ENCODE data around the gene MTMR10.

The MTMR10 gene

DNA sequence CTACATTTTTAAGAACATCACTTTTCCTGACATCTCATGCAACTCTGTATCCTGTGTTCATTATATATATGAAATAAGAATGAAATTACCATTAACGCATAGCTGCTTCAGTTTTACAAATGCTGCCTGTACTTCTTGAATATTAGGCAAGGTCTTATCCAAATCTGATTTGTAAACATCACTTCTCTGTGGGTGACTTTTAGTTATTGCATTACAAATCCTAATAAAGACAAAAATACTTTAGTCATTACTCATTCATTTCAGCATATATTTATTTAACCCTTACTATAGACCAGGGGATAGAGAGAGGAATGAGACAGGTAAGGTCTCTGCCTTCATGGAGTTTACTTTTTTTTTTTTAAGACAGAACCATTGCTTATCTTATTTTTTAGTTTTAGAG lies 36.8 kb downstream of the MTMR10 start:
- no peak for DNase-seq (ENCODE audit: low spot score)

DNA sequence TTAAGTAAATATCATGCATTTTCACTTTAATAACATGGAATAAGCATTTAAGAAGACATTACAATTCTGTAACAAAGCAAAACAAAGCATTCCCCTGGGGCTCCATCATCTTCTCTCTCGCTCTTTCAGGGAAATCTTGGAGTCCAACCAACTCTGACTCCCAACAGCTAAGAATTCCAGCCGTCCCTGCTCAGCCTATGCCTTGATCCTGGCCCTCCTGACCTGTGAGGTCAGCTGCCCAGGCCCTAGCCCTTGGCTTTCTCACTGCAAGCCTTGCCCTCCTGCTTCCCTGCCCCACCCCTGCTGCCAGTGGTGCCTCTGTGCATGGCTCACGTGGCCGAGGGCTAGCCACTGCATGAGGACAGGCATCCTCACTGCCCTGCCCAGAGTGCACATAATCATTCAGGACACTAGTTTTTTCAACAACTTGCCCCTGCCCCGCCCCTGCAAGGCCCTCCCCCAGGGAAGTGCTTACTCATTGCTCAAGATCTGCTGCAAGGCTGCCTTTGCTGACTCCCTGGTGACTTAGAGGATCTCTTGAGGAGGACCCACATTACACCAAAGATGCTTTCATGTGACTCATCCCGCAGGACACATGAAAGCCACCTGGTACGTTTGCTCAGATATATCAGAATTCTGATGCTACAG lies 37.6 kb downstream of the MTMR10 start:
- no peak for DNase-seq (ENCODE audit: low spot score)

DNA sequence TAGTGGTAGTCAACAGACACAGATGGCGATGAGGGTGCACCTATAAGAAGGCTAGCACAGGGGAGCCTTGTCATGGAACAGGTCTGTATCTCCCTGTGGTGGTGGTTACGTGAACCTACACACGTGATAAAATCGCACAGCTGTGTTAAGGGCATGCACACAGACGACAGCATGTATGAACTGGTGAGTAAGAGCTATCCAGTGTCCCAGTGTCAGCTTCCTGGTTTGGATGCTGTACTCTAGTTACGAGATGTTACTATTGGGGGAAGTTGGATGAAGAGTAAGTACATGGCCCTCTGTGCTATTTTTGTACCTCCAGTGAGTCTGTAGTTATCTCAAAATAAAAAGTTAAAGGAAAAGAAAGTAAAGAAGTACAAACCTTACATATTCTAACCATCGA lies 38.2 kb downstream of the MTMR10 start:
- DNase-seq (ENCODE audit: low spot score): no peak

DNA sequence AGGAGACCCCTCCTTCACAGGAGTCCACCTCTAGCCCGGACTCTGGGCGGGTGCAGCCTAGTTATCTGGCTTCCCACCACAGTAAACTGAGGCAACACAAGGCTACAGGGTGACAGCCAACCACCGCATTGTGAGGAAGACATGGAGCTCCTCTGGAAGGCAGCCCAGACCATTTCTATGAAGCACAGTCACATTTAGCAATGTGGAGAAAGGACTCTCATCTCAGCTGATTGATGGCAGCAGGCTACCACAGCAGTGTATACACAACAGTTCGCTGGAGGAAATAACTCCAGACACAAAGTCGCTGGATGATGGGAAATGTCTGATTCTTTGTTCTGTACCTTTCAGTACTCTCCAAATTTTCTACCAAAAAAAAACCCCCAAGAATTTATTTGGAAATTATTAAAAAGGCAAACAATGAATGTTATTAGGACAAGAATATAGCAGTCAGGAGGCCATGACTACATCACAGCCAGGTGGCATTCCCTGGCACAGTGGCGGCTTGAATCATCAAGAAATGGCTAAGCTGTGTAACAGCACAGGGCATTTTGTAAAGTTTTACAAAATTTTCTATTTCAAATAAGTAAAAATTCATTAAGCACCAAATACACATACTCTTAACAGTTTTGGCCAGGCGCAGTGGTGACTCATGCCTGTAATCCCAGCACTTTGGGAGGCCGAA lies 47.6 kb downstream of the MTMR10 start:
- no peak for DNase-seq (ENCODE audit: low spot score)

DNA sequence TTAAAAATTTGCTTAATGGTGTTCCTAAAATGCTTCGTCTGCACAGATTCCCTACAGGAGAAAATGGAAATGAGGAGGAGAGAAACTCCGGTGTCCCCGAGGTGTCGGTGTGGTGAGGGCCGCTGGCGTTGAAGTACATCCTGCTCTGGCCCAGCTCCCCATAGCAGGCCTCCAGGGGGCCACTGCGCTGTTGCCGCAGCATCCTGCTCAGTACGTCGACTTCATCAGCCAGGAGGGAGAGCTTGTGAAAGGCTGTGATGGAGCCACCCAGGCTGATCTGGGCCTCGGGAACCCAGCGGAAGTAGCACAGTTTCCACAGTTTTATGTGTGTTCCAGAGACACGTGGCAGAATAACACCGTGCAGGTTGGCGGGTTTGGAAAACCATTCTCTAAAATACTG lies 49.9 kb downstream of the MTMR10 start:
- DNase-seq (ENCODE audit: low spot score): no peak

DNA sequence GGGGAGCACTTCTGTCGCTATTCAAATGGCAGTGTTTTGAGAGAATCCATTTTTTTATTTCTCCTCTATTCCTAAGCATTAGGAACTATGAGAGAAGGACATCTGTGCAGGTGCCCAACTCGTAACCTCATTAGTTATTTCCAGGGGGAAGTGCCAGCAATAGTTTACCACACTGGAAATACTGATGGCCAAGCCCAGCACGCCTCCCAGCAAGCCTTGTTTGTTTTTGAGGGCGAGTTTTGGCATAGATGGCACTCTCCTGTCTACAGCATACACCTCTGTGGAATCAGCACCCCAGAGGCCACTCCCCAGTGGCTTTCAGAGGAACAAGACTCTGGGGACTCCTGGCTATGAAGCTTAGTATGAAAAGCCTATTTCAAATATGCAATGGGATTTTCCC lies 51.1 kb downstream of the MTMR10 start:
- DNase-seq (ENCODE audit: low spot score): peak; percentile 30

DNA sequence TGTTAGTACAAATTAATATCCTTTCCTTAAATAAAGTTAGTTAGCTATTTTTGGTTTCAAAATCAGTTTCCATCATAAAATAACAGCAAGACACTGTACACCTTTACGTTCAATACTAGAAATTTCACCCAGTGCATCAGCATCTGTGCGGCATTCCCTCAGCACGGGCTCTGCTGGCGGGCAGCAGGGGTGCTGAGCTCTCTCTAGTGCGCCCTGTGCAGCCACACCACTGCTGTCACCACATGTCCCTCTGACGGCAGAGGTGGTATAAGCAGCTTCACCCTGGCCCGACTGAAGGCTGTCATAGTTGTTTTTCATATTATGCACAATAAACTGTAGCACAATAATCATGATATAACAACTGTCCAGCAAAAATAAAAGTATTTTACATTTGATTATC lies 52.3 kb downstream of the MTMR10 start:
- no peak for DNase-seq (ENCODE audit: low spot score)

DNA sequence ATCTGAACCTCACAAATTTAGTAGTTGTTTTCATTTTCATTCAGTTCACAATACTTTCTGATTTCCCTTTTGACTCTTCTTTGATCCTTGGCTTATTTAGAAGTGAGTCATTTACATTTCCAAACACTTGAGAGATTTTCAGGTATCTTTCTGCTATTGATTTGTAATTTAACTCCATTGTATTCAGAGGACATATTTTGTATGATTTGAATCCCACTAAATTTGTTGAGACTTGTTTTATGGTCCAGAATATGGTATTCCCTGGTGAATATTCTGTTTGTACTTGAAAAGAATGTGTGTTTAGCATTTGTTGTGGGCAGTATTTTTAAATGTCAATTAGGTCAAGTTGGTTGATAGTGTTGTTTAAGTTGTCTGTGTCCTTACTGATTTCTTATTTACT lies 58.1 kb downstream of the MTMR10 start:
- no peak for DNase-seq (ENCODE audit: low spot score)

DNA sequence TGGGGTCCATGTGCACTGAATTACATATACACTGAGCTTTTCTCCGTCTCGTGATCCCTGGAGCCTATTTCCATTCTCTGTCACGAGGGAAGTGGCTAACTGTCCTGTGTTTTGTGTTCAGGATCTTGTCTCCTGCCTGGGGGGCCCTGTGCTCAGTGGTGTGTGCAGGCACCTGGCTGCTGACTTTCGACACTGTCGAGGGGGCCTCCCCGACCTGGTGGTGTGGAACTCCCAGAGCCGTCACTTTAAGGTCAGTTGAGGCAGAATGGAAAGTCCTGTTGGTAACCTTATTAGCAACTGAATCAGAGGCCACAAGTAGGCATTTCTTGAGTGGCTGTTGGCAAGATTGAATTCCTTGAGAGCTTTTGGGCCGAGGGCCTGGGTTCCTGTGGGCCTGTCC lies 61.0 kb downstream of the MTMR10 start:
- no peak for DNase-seq (ENCODE audit: low spot score)

DNA sequence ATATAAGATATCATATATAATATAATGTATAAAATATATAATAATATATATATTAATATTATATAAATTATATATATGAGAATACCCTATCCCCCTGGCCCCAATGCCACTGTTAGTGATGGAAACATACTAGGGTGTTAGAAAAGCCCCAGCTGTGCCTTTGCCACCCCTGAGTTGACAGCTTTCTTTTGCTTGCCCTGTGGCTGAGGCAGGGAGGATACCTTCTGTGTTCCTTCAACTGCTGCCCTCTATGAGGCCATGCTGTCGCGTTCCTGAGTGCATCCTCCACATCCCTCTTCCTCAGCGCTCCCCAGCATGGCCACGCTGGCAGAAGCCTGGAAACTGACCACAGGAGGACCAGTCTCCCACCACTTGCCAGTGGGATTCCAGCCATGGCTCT lies 61.4 kb downstream of the MTMR10 start:
- DNase-seq (ENCODE audit: low spot score): no peak

DNA sequence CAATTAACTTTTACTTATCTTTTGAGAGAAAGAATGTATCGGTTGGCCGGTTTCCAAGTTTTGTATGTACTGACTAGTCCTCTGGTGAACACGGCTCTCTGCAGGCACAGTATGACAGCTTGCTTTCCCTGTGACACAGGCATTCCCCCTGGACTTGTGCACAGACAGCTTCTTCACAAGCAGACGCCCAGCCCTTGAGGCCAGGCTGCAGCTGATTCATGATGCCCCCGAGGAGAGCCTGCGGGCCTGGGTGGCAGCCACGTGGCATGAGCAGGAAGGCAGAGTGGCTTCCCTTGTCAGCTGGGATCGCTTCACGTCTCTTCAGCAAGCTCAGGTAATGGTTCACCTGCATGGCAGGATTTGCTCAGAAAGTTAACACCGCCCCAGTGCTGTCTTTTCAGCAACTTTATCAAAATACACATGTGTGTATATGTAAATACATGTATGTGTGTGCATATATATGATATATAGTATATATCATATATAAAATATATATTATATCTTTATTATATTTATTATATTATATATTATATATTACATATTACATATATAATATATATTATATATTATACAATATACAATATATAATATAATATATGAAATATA lies 62.3 kb downstream of the MTMR10 start:
- no peak for DNase-seq (ENCODE audit: low spot score)

DNA sequence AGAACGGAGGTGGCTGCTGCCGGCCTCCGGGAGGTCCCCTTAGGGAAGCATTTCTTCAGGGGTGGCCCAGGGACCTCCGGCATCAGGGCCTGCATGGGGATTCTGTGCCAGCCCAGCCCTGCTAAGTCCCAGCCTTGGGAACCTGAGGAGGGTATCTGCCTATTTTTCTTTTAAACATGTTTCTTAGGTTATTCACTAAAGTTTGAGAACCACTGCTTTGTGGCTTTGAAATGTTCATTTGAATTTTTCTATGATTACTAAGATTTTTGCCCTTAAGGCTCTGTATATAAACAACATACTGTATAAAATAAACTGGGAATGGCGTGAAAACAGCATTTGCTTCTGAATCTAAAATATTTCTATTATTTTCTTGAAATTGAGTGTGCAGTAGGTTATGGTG lies 63.4 kb downstream of the MTMR10 start:
- DNase-seq (ENCODE audit: low spot score): no peak

DNA sequence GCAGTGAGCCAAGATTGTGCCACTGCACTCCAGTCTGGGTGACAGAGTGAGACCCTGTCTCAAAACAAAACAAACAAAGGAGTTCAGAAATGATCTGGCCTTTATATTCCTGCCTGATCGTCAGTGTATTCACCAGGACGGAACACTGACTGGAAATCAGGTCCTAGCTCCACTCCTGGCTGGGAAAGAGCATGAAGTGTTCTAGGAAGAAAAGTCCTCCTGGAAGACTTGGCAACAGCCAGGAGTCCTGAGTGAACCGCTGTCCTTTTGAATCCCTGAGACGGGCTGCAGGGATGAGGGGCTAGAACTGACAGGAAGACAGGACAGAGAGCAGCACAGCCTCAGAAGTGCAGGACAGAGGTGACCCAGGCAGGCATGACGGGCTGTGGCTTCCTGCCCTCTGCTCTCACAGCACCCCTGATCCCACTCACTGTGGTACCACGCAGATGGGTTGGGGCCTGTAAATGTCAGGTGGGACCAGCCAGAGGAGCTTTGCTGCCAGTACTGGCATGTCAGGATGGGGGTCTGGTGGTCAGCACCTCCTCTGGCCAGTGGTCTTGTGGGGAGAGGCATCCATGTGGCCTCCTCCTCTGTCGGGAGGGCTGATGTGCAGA lies 64.2 kb downstream of the MTMR10 start:
- no peak for DNase-seq (ENCODE audit: low spot score)

DNA sequence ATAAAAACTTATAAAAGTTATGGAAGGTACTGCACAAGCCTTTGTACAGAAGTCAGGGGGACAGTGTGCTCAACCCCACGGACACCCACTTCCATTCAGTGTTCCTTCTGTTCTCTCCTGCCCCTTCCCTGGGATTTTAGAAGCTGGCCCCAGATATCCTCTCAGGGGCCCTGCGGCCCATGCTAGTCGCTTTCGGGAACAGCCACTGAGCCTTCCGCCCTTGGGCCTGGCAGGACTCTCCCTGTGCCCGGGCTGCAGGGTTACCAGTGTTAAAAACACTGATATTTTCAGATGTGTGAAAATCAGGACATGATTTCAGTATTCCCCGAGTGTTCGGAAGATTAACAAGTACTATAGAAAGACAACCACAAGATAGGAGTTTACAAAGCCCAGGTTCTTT lies 65.3 kb downstream of the MTMR10 start:
- no peak for DNase-seq (ENCODE audit: low spot score)

DNA sequence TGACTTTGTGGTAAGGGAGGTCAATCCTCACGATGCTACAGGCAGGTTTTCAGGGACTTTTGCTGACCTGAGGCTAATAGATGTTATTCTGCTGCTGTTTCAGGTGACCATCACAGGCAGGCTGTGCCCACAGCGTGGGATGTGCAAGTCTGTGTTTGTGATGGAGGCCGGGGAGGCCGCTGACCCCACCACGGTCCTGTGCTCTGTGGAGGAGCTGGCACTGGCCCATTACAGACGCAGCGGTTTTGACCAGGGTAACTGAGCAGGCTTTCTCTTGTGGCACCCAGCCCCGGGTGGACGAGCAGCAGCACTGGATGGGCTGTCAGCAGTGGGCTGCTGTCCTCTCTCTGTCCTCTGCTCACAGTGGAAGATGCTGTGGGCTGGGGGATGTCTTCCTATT lies 65.7 kb downstream of the MTMR10 start:
- no peak for DNase-seq (ENCODE audit: low spot score)

DNA sequence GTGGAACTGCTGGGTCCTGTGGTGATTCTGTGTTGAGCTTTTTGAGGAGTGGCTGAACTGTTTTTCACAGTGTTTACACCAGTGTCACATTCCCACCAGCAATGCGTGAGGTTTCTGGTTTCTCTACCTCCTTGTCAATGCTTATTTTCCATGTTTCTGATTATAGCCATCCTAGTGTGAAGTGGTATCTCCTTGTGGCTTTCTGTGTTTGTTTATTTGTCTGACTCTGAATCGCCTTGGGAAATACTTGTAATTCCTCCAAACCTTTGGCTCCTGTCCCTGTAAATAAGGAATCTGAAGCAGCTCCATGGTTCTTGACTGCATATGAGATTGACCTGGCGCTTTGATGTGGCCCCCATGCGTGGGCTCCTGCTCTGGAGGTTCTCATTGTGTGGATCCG lies 67.1 kb downstream of the MTMR10 start:
- no peak for DNase-seq (ENCODE audit: low spot score)

DNA sequence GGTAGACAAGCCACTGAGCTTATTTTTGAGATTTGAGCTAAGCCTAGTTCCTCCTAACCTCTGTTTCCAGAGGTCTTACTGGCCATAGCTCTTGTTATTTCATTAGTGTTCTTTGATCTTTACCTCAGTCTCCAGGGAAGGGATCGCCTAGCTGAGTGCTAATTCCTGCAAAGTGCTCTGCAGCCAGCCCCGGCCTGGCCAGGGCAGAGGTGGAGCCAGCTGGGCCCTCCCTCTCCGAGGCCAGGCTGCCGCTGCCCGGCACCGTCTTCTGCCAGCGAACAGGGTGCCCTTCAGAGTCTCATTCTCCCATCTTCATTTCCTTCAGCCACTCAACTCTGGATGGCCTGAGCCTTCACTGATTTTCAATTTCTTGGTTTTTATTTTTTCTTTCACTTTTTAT lies 68.0 kb downstream of the MTMR10 start:
- DNase-seq (ENCODE audit: low spot score): no peak

DNA sequence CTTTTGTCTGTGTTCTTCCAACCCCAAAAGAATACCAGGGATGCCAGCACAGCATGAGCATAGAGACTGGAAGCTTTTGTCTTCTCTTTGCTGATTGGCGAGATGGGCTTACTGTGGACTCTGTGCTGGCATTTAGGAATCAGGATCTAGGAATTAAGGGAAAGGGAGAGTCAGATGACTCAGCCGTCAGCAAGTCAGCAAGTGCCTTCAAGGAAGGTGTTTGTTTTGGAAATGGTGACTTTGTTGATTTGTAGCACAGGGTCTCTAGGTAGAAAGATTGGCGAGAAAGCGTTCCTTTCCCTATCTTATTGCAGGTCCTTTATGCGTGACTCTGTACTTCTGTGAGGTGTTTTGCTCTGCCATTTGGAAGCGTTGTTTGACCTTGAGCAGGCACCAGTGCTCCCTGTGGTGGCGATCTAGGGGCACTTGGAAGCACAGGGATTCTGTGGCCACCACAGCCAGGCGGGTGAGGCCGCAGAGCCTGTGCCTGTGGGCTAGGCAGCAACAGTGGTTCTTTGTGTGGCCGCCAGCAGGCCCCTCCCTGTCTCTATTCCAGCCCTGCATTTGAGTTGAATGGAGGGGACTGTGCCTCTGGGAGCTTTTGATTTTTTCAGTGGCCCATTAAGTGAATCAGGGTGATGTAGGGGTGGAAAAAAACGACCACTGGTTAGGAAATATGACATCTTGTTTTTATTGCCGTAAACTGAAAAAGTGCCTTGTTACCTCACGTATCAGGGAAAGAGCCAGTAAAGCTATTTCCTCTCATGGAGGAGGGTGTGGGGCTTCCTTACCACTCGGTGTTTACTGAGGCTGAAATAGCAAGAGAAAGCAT lies 68.7 kb downstream of the MTMR10 start:
- DNase-seq (ENCODE audit: low spot score): no peak

DNA sequence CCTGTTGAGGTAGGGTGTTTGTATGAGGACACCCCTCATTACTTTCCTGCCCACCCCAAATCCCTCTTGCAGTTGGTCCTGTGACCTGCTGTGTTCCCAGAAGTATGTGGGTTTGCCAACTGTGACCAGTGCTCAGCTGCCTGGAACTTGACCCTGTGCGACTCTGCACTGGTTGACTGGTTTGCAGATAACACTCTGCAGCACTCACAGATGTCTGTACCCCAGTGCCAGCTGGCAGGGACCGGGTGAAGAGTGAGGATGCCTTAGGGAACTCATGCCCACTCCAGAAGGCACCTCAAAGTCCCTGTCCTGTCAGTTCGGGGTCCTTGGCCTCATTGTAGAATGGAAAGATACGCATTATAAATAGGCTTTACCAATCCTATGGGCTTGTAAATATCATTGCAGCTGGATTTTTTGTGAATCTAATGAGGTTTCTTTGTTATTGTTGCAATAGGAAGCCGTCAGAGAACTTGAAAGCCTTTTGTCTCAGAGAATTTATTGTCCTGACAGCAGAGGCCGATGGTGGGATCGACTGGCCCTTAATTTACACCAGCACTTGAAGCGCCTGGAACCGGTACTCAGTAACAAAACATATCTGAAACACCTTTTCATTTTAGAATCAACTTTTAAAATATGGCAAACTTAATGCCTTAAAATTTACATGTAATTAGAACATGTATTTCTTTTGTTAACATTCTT lies 69.5 kb downstream of the MTMR10 start:
- DNase-seq (ENCODE audit: low spot score): no peak

DNA sequence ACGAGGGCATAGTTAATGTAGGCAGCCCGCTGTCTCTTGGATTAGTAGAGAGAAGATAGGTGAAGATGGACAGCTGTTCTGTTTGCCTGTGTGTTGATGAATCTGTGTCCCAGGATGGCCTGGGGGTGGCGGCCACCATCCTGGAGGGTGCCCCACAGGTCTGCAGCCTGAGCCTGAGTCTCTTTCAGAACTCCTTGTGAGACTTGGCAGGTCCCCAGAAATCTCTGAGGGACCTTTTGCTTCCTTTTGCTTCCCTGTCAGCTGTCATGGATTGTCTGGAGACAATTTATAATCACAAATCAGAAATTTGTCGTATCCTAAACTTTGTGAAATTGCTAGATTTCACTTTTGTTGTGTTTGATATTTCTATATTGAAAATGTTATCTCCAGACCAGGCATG lies 70.3 kb downstream of the MTMR10 start:
- no peak for DNase-seq (ENCODE audit: low spot score)

DNA sequence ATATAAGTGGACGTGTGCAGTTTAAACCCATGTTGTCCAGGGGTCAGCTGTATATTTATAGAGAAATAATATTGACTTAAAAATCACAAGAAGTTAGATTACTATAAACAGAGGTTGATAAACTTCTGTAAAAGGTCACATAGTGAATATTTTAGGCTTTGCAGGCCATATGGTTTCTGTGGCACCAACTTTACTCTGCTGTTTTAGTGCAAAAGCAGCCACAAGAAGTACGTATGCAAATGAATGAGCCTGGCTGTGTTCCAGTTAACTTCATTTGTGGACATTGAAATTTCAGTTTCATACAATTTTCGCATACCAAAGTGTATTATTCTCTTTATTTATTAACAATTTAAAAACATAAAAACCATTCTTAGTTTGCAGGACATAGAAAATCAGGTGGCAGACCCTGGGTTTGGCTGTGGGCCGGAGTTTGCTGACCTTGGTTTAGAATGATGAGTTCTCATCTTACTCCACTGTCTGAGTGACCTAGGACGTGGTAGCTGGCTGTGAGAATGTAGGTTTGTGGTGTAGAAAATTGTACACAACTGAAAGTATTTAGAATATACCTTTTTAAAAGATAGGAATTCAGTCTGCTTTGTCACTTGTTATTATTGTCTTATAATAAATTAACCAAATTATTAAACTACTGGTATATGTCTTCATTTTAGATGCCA lies 71.4 kb downstream of the MTMR10 start:
- DNase-seq (ENCODE audit: low spot score): no peak

Measured in LoVo (cell line).